ENCODE results near the gene LEFTY2. TPM values are rescaled to one million over a fixed set of nuclear protein-coding genes. Genes with fewer than 3 reads are reported as not detected.

Gene LEFTY2
- total and polyA plus RNA-seq, 12 donors: 0.16 to 3.4 (median 0.77) TPM; not detected in 1

DNA sequence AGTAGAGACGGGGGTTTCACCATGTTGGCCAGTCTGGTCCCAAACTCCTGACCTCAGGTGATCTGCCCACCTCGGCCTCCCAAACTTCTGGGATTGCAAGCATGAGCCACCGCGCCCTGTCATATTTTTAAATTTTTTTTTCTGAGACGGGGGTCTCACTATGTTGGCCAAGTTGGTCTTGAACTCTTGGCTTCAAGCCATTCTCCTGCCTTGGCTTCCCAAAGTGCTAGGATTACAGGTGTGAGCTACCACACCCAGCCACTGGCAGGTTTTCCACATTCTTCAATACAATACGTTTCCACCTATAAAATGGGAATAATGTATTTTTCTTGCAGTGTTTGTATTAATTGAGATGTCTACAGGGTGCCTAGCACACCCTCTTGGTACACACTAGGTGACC lies 48.7 kb downstream of the LEFTY2 start:
- Histone ChIP-seq H3K4me3 (no peak overlapping the region), H3K27ac (no peak overlapping the region), H3K27me3 (no peaks in the 10 kb centered on the region), H3K9me3 (replicated peaks in 1 of 3) (no peaks in the 10 kb centered on the region), H3K4me1 (replicated peaks in 1 of 2) (no peaks in the 10 kb centered on the region), H3K36me3 (replicated peaks in 1 of 2) (no peaks in the 10 kb centered on the region)
- WGBS, 4 donors: 83 to 98% (median 88%) methylated on average over 6 of the region's 6 CpGs
- no peak for DNase-seq
- intact Hi-C loops (cut with DNase I): no loop called here
- no peak for TF ChIP-seq POLR2A (IDR thresholded peaks at IDR 0.05)
- TF ChIP-seq, protein P1, sequence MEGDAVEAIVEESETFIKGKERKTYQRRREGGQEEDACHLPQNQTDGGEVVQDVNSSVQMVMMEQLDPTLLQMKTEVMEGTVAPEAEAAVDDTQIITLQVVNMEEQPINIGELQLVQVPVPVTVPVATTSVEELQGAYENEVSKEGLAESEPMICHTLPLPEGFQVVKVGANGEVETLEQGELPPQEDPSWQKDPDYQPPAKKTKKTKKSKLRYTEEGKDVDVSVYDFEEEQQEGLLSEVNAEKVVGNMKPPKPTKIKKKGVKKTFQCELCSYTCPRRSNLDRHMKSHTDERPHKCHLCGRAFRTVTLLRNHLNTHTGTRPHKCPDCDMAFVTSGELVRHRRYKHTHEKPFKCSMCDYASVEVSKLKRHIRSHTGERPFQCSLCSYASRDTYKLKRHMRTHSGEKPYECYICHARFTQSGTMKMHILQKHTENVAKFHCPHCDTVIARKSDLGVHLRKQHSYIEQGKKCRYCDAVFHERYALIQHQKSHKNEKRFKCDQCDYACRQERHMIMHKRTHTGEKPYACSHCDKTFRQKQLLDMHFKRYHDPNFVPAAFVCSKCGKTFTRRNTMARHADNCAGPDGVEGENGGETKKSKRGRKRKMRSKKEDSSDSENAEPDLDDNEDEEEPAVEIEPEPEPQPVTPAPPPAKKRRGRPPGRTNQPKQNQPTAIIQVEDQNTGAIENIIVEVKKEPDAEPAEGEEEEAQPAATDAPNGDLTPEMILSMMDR (IDR thresholded peaks at IDR 0.05): no peak

DNA sequence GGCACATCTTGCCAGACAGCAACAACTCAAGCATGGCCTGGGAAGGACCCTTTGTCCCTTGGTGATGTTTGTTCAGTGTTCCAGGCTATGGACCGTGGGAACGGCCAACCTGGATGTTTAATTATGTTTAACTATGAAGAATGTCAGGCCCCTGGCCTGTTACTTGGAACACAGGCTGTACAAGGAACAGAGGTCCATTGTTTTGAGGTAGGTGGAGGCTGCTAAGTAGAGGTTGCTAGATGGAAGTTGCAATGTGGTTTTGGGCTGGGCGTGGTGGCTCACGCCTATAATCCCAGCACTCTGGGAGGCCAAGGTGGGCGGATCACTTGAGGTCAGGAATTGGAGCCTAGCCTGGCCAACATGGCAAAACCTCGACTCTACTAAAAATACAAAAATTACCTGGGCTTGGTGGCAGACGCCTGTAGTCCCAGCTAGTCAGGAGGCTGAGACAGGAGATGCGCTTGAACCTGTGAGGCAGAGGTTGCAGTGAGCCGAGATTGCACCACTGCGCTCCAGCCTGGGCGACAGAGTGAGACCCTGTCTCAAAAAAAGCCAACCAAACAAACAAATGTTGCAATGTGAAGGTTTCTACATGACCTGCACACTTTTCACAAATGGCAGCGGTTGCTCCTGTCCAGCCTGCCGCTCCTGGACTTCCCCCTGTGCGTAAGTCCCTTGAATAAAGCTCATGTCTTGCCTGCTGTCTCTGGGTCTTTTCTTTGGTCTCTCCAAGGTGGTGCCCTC lies 49.6 kb downstream of the LEFTY2 start:
- H3K27me3 ChIP-seq: no peaks in the 10 kb centered on the region
- no peaks in the 10 kb centered on the region for H3K9me3 ChIP-seq (replicated peaks in 1 of 3)
- no peaks in the 10 kb centered on the region for H3K36me3 ChIP-seq (replicated peaks in 1 of 2)
- no peaks in the 10 kb centered on the region for H3K4me1 ChIP-seq (replicated peaks in 1 of 2)
- 89 to 92% (median 91%) methylated on average over 14 of the region's 14 CpGs for WGBS, 4 donors
- intact Hi-C loops (cut with DNase I): no loop called here
- H3K27ac ChIP-seq: no peak overlapping the region
- no peak for DNase-seq
- TF ChIP-seq, protein P1 (IDR thresholded peaks at IDR 0.05): no peak
- TF ChIP-seq POLR2A (IDR thresholded peaks at IDR 0.05): no peak
- H3K4me3 ChIP-seq: no peak overlapping the region

DNA sequence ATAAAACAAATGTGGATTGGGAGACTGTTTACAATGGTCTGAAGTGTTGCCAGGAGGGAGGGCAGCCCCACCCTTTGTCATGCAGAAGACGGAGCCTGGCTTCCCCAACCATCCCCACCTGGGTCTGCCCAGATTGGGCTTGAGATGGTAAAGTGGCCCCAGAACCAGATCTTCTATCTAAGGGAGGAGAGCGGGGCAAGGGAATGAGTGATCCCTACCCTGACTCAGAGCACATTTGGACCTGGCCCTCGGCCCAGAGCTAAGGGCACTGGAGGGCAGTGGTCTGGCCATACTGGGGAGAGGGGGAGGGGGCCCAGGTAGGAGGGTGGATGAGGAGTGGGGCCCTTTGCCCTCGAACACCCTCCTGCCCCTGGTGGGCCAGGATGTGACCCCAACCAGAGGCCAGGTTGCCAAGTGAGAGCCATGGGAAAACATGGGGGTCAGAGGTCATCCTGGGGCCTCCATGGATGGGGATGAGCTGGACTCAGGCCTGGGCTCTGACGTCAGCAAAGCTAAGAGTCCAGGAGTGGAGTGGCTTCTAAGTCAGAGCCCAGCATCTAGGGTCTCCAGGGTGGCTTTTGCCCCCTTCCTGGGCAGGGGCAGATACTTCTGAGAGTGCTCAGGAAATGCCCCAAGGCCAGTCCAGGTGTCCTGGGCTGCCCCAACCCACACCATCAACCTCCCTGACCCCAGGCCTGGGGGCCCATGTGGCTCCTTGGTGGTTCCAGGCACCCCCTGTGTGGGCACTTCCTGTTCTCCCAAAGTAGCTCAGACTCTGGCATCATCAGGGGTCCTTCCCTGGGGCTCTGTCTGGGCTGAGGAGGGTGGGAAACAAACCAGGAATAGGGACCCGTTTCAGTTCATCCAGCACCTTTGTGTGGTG lies 50.4 kb downstream of the LEFTY2 start:
- no peak for DNase-seq
- H3K36me3 ChIP-seq (replicated peaks in 1 of 2): no peaks in the 10 kb centered on the region
- no peak overlapping the region for H3K4me3 ChIP-seq
- intact Hi-C loops (cut with DNase I): no loop called here
- no peaks in the 10 kb centered on the region for H3K9me3 ChIP-seq (replicated peaks in 1 of 3)
- no peaks in the 10 kb centered on the region for H3K4me1 ChIP-seq (replicated peaks in 1 of 2)
- no peak overlapping the region for H3K27ac ChIP-seq
- H3K27me3 ChIP-seq: no peaks in the 10 kb centered on the region
- no peak for TF ChIP-seq POLR2A (IDR thresholded peaks at IDR 0.05)
- 66 to 77% (median 69%) methylated on average over 5 to 6 of the region's 6 CpGs for WGBS, 4 donors

DNA sequence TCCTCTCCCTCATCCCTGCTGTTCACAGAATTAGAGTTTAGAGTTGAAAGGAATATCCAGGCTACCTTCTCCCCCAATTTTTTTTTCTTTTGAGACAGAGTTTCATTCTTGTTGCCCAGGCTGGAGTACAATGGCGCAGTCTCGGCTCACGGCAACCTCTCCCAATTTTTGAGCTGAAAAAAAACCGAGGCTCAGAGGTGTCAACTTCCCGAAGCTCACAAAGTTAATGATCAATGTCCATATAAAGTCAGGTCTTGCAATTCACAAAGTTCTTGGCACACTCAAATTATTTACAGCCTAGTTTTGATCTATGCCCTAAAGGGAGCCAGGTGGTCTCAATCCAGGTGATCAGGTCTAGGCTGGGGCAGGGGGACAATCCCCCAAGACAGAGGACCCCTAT lies 51.3 kb downstream of the LEFTY2 start:
- Histone ChIP-seq H3K36me3 (replicated peaks in 1 of 2) (no peaks in the 10 kb centered on the region), H3K27ac (no peak overlapping the region), H3K4me3 (no peak overlapping the region), H3K27me3 (no peaks in the 10 kb centered on the region), H3K9me3 (replicated peaks in 1 of 3) (no peaks in the 10 kb centered on the region), H3K4me1 (replicated peaks in 1 of 2) (no peaks in the 10 kb centered on the region)
- no peak for DNase-seq
- 87 to 96% (median 92%) methylated on average over 5 of the region's 5 CpGs for WGBS, 4 donors
- intact Hi-C loops (cut with DNase I): no loop called here
- TF ChIP-seq, protein P1 (IDR thresholded peaks at IDR 0.05): no peak
- TF ChIP-seq POLR2A (IDR thresholded peaks at IDR 0.05): no peak

All from adrenal gland (tissue), 12 donors.